Effector memory CD4-positive, alpha-beta T cell (primary cell): Measurements from ENCODE around the gene ULK3.

Source experiments
- DNase-seq, 3 donors: peaks; one replicate each; pipeline ENCODE4 v3.0.0-alpha.2; 2020
- H3K27ac ChIP-seq: 2 replicates; pipeline ENCODE4 v1.7.0; 2013; ENCODE audit warnings: mild to moderate bottlenecking, low read length, moderate library complexity; ENCODE audit not compliant: insufficient read depth, poor library complexity, severe bottlenecking
- H3K27me3 ChIP-seq: replicated peaks from 2 replicates; pipeline ENCODE4 v1.7.0; 2013; ENCODE audit warnings: mild to moderate bottlenecking, low read length; ENCODE audit not compliant: insufficient read depth, control insufficient read depth, poor library complexity, severe bottlenecking
- H3K36me3 ChIP-seq: 2 replicates; pipeline ENCODE4 v1.7.0; 2013; ENCODE audit warnings: mild to moderate bottlenecking, low read length, moderate library complexity; ENCODE audit not compliant: control insufficient read depth, insufficient read depth
- H3K4me1 ChIP-seq: 2 replicates; pipeline ENCODE4 v1.7.0; 2013; ENCODE audit warnings: low read length, mild to moderate bottlenecking; ENCODE audit not compliant: control insufficient read depth, insufficient read depth, poor library complexity, severe bottlenecking
- H3K4me3 ChIP-seq: 2 replicates; pipeline ENCODE4 v1.7.0; 2013; ENCODE audit warnings: low read length, low read depth, mild to moderate bottlenecking; ENCODE audit not compliant: insufficient read depth, poor library complexity, severe bottlenecking
- H3K9me3 ChIP-seq: 2 replicates; pipeline ENCODE4 v1.7.0; 2013; ENCODE audit warnings: mild to moderate bottlenecking, low read length, moderate library complexity; ENCODE audit not compliant: control insufficient read depth

Gene ULK3

GRCh38 chr15:74825866-74826265 lies 17.1 kb downstream of the ULK3 start:
- Histone ChIP-seq H3K4me3 (no peak overlapping the region), H3K4me1 (no peaks in the 10 kb centered on the region), H3K27me3 (peaks cover 11% of the 10 kb centered on the region), H3K36me3 (no peaks in the 10 kb centered on the region), H3K27ac (no peak overlapping the region), H3K9me3 (no peaks in the 10 kb centered on the region)
- DNase-seq, result no peak

- Histone ChIP-seq H3K4me3 (no peak overlapping the region), H3K36me3 (no peaks in the 10 kb centered on the region), H3K4me1 (no peaks in the 10 kb centered on the region), H3K27me3 (peaks cover 11% of the 10 kb centered on the region), H3K27ac (no peak overlapping the region), H3K9me3 (no peaks in the 10 kb centered on the region)
- DNase-seq, result no peak
Observed at GRCh38 chr15:74824976-74825375, 18.0 kb downstream of the ULK3 start.

DNA sequence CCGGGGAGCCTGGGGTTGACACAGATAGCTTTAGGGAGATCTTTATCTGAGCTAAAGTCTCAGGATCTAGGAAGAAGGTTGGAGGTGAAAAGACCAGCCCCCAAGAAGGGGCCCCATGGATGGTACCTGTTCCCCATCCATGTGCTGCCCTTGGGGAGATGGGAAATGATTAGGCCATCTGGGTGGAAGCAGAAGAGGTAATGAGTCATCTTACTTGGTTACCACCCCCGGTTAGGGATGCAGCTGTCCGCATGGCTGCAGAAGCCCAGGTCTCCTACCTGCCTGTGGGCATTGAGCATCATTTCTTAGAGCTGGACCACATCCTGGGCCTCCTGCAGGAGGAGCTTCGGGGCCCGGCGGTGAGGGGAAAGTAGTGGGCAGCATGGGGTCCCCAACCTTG lies 19.6 kb downstream of the ULK3 start:
- H3K4me3 ChIP-seq, result no peak overlapping the region
- H3K27ac ChIP-seq, result no peak overlapping the region
- H3K9me3 ChIP-seq, result no peaks in the 10 kb centered on the region
- H3K27me3 ChIP-seq, result peaks cover 9% of the 10 kb centered on the region
- no peaks in the 10 kb centered on the region for H3K36me3 ChIP-seq
- no peak for DNase-seq
- no peaks in the 10 kb centered on the region for H3K4me1 ChIP-seq

DNA sequence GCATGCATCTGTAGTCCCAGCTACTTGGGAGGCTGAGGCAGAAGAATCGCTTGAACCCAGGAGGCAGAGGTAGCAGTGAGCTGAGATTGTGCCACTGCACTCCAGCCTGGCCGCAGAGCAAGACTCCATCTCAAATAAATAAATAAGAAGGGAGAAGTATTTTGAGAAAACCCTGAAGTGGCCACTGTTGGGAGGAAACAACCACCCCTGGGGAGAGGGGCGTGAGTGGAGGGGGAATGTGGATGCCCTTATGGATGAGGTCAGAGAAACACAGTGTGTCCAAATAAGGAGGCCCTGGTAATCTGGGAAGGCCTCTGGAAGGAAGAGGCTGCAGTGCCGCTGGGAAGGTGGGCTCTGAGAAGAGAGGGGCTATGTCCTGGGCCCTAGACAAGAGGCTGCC lies 20.7 kb downstream of the ULK3 start:
- no peaks in the 10 kb centered on the region for H3K36me3 ChIP-seq
- H3K27me3 ChIP-seq, result no peaks in the 10 kb centered on the region
- H3K4me1 ChIP-seq, result no peaks in the 10 kb centered on the region

DNA sequence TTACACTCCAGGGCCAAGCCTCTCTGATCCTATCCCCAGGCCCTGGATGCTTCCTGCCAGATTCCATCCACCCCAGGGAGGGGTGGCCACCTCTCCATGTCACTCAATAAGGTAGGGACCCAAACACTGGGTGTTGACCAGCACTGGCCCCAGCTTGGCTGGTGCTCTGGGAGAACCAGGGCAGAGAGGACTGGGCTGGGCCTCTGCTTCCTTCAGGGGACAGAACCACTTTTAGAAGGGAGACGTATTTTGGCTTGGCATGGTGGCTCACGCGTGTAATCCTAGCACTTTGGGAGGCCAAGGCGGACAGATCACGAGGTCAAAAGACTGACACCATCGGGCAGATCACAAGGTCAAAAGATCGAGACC lies 21.2 kb downstream of the ULK3 start:
- DNase-seq, result no peak
- Histone ChIP-seq H3K36me3 (no peaks in the 10 kb centered on the region), H3K27ac (no peak overlapping the region), H3K4me3 (no peak overlapping the region), H3K9me3 (no peaks in the 10 kb centered on the region), H3K4me1 (no peaks in the 10 kb centered on the region), H3K27me3 (no peaks in the 10 kb centered on the region)

More for the DNA sequence above, 20.7 kb downstream of the ULK3 start:
- H3K9me3 ChIP-seq, result no peaks in the 10 kb centered on the region
- DNase-seq, result no peak
- no peak overlapping the region for H3K27ac ChIP-seq
- no peak overlapping the region for H3K4me3 ChIP-seq

DNA sequence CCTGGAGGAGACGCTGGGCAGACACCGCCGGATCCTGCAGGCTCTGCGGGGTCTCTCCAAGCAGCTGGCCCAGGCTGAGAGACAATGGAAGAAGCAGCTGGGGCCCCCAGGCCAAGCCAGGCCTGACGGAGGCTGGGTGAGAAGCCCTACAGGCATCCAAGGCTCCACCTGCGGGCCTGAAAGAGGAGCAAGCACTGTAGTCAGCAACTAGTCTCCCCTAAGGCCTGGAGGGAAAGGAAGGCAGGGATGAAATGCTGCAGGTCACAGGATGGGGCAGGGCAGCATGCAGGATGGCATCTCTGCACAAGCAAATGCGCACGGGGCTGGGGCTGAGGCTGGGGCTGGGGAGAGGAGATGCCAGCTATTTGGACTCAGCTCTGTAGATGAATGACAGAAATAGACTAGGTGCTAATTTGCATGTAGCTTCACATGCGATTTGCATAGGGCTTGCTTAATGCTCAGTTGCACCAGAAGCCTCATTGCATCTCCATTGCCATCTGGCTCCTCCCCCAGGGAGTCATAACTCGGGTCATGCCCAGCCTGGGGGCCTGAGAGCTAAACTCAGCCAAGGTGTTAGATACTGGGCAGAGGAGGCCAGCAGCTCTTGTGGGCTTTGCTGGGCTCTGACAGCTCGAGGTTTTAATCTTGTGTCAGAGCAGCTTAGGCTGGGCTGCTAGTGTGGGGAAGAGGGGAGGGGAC lies 21.7 kb downstream of the ULK3 start:
- no peak for DNase-seq
- Histone ChIP-seq H3K4me1 (no peaks in the 10 kb centered on the region), H3K4me3 (no peak overlapping the region), H3K27ac (no peak overlapping the region), H3K9me3 (no peaks in the 10 kb centered on the region), H3K27me3 (no peaks in the 10 kb centered on the region), H3K36me3 (no peaks in the 10 kb centered on the region)

DNA sequence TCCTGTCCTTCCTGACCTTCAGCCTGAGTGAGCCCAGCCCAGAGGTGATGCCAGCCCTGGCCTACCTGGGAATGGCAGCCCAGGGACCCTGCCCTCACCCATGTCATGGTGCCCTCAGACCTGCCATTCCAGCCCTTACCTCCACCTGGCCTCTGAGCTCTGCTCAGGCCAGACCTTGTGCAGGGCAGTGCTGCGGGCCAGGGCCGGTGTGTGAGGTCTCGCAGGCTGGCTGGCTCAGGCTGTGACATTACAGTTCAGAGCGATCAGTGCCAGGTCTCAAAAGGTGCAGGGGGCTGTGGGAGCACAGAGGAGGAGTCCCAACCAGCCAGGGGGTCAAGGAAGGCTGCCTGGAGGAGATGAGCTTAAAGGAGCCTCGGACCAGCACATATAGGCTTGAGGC lies 22.9 kb downstream of the ULK3 start:
- DNase-seq, result no peak
- H3K27ac ChIP-seq, result no peak overlapping the region
- no peaks in the 10 kb centered on the region for H3K27me3 ChIP-seq
- no peaks in the 10 kb centered on the region for H3K4me1 ChIP-seq
- no peaks in the 10 kb centered on the region for H3K9me3 ChIP-seq
- H3K36me3 ChIP-seq, result no peaks in the 10 kb centered on the region
- no peak overlapping the region for H3K4me3 ChIP-seq

- Histone ChIP-seq H3K4me3 (no peak overlapping the region), H3K4me1 (no peaks in the 10 kb centered on the region), H3K27me3 (no peaks in the 10 kb centered on the region), H3K9me3 (no peaks in the 10 kb centered on the region), H3K27ac (no peak overlapping the region), H3K36me3 (no peaks in the 10 kb centered on the region)
- no peak for DNase-seq
Observed at GRCh38 chr15:74817370-74817737, 25.6 kb downstream of the ULK3 start.

DNA sequence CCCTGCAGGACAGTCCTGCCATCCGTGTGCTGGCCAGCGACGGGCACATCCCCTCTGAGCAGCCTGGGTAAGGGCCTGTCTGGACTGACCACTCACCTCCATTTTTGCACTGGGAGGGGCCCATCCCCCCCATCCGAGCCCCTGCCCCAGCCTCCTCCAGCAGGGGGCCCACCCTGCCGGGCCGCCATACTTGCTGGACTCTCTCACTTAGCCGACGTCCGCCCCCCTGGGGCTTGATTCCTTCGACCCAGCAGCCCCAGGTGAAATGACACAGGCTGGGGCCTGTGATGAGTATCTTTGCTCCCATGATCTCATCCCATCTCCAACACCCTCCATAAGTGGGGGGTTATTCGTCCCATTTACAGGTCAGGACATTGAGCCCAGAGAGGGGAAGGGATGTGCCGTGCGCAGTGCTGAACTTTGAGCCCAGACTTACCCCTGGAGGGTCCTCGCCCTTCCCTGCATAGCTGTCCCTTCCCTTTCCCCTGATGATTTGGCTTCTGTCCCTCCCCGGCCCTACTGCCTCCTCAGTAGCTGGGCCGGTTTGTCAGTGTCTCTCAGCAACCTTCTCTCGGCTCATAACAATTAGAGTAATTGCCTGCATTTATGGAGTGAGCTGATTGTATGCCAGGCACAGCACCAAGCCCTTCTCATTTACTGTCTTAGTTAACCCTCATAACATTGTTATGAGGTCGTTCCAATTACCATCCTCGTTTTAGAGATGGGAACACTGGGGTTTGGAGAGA lies 26.2 kb downstream of the ULK3 start:
- H3K4me3 ChIP-seq, result no peak overlapping the region
- DNase-seq, result no peak
- no peaks in the 10 kb centered on the region for H3K4me1 ChIP-seq
- H3K27ac ChIP-seq, result no peak overlapping the region
- H3K27me3 ChIP-seq, result no peaks in the 10 kb centered on the region
- H3K36me3 ChIP-seq, result no peaks in the 10 kb centered on the region
- H3K9me3 ChIP-seq, result no peaks in the 10 kb centered on the region

- Histone ChIP-seq H3K27me3 (no peaks in the 10 kb centered on the region), H3K9me3 (no peaks in the 10 kb centered on the region), H3K36me3 (no peaks in the 10 kb centered on the region), H3K27ac (no peak overlapping the region), H3K4me3 (no peak overlapping the region), H3K4me1 (no peaks in the 10 kb centered on the region)
- DNase-seq, result no peak
Observed at GRCh38 chr15:74815961-74816360, 27.0 kb downstream of the ULK3 start.
